HepG2 (cell line): ENCODE data around the gene DDAH2. TPM values are rescaled to one million over a fixed set of nuclear protein-coding genes. Genes with fewer than 3 reads are reported as not detected.
A peak's percentile ranks its signal among the peaks of the same experiment; 100 is the strongest.

Source experiments
- BATF2 ChIP-seq: sonication (generic); formaldehyde crosslinking; IDR thresholded peaks from 2 replicates; pipeline ENCODE4 v1.8.0; 2022; ENCODE audit warnings: mild to moderate bottlenecking, missing genetic modification reagents, moderate library complexity
- BCL3 ChIP-seq: sonication (generic); formaldehyde crosslinking; IDR thresholded peaks from 2 replicates; pipeline ENCODE4 v1.5.1; 2020; ENCODE audit warnings: mild to moderate bottlenecking, missing genetic modification reagents, moderate library complexity
- ETV6 ChIP-seq: sonication (generic); formaldehyde crosslinking; conservative IDR thresholded peaks from 2 replicates; pipeline ENCODE4 v1.4.0; 2020; ENCODE audit warnings: missing genetic modification reagents
- HNRNPH1 ChIP-seq: fragments of 200-400 bp; formaldehyde crosslinking; optimal IDR thresholded peaks from 2 replicates; pipeline ENCODE3; 2017; ENCODE audit warnings: mild to moderate bottlenecking, low read depth, low read length
- KMT2B ChIP-seq: IDR thresholded peaks from 2 replicates; pipeline ENCODE4 v1.6.1; 2016; ENCODE audit warnings: missing genetic modification reagents, missing compliant biosample characterization
- MED1 ChIP-seq: sonication (generic); formaldehyde crosslinking; IDR thresholded peaks from 2 replicates; pipeline ENCODE4 v1.4.0; 2020; ENCODE audit warnings: missing genetic modification reagents
- MXD4 ChIP-seq: IDR thresholded peaks from 2 replicates; pipeline ENCODE4 v1.6.1; 2016; ENCODE audit warnings: mild to moderate bottlenecking, missing biosample characterization, missing genetic modification reagents
- NFE2L1 ChIP-seq: sonication (generic); formaldehyde crosslinking; IDR thresholded peaks from 2 replicates; pipeline ENCODE4 v1.4.0; 2020; ENCODE audit warnings: missing genetic modification reagents, mild to moderate bottlenecking, borderline replicate concordance
- PRDM10 ChIP-seq: sonication (generic); formaldehyde crosslinking; IDR thresholded peaks from 2 replicates; pipeline ENCODE4 v1.4.0; 2020; ENCODE audit warnings: low read depth, missing genetic modification reagents
- RBAK ChIP-seq: sonication (generic); formaldehyde crosslinking; IDR thresholded peaks from 2 replicates; pipeline ENCODE4 v1.5.1; 2020; ENCODE audit warnings: mild to moderate bottlenecking, missing genetic modification reagents
- SMAD1 ChIP-seq: sonication (generic); formaldehyde crosslinking; IDR thresholded peaks from 2 replicates; pipeline ENCODE4 v1.4.0; 2020; ENCODE audit warnings: missing genetic modification reagents, low read depth, mild to moderate bottlenecking, borderline replicate concordance
- SOX6 ChIP-seq, 2 experiments: fragments of 450-650 bp in 1 of 2; sonication (generic) in 1 of 2; formaldehyde crosslinking in 1 of 2; IDR thresholded peaks; 2 replicates each; pipeline versions ENCODE4 v1.4.0 to v1.6.1; 2017 to 2020; ENCODE audit warnings: antibody characterized with exemption in 1 of 2, mild to moderate bottlenecking in 1 of 2, missing genetic modification reagents in 1 of 2
- TCF12 ChIP-seq, 2 experiments: fragments of 450-650 bp in 1 of 2; sonication (generic) in 1 of 2; formaldehyde crosslinking in 1 of 2; IDR thresholded peaks; 2 replicates each; pipeline versions ENCODE4 v1.6.1 to v1.8.0; 2017 to 2022; ENCODE audit warnings: antibody characterized with exemption in 1 of 2, mild to moderate bottlenecking in 1 of 2, missing genetic modification reagents in 1 of 2, moderate library complexity in 1 of 2
- UBTF ChIP-seq: sonication (generic); formaldehyde crosslinking; IDR thresholded peaks from 2 replicates; pipeline ENCODE4 v1.4.0; 2020; ENCODE audit warnings: mild to moderate bottlenecking, missing genetic modification reagents
- ZNF17 ChIP-seq: sonication (generic); formaldehyde crosslinking; IDR thresholded peaks from 2 replicates; pipeline ENCODE4 v1.5.0; 2020; ENCODE audit warnings: mild to moderate bottlenecking, missing genetic modification reagents
- ZNF382 ChIP-seq: sonication (generic); formaldehyde crosslinking; IDR thresholded peaks from 2 replicates; pipeline ENCODE4 v1.5.0; 2020; ENCODE audit warnings: missing genetic modification reagents, mild to moderate bottlenecking, borderline replicate concordance
- ZNF512B ChIP-seq: sonication (generic); formaldehyde crosslinking; IDR thresholded peaks from 2 replicates; pipeline ENCODE4 v1.5.1; 2020; ENCODE audit warnings: missing genetic modification reagents, mild to moderate bottlenecking, borderline replicate concordance
- polyA plus RNA-seq, 8 experiments: library from polyadenylated mRNA; depleted of rRNA in 3 of 8; stranded (reverse) in 7 of 8; unstranded in 1 of 8; fragments of >200 nt; fragmentation: Illumina TruSeq in 4 of 8; extraction: Trizol in 4 of 8; gene quantifications; 2 replicates each; pipeline versions ENCODE4 v1.2.1 to v1.2.3, GENCODE V29; 2011 to 2016; ENCODE audit warnings: low read depth in 4 of 8, missing spikeins in 1 of 8, mixed read lengths in 1 of 8; ENCODE audit not compliant: insufficient read depth in 1 of 8
- total RNA-seq, 5 experiments: library from RNA; depleted of rRNA; stranded (reverse); fragments of >200 nt; fragmentation: Illumina TruSeq; extraction: Trizol; gene quantifications; 2 replicates each; pipeline ENCODE4 v1.2.3, GENCODE V29; 2016; ENCODE audit warnings: low read depth in 1 of 5

DDAH2 gene
- total and polyA plus RNA-seq, 2 of the 13 experiments (the other 11 are each of a cell fraction or from before 2014, with no cell fraction given), result 16.4 to 21.1 TPM

GRCh38 chr6:31736021-31736767, 7.1 kb upstream of the DDAH2 start, which contains the start of gene CLIC1 (continued):
- TF ChIP-seq HNRNPH1 (peak; percentile 92), MED1 (CRISPR knock-in tag) (peak; percentile 84), TCF12 (IDR thresholded peaks at IDR 0.05) (no peak), TCF12 (CRISPR knock-in tag; IDR thresholded peaks at IDR 0.05) (no peak), ZNF17 (CRISPR knock-in tag) (no peak), BCL3 (CRISPR knock-in tag) (peak; percentile 76; the same call in 1 of the 2 replicates), UBTF (peak; percentile 64), MXD4 (CRISPR knock-in tag) (peak; percentile 73), RBAK (CRISPR knock-in tag) (no peak), BATF2 (CRISPR knock-in tag) (no peak), KMT2B (CRISPR knock-in tag) (peak; percentile 55; the same call in 1 of the 2 replicates), SOX6 (IDR thresholded peaks at IDR 0.05) (no peak), SOX6 (CRISPR knock-in tag; IDR thresholded peaks at IDR 0.05) (peak; percentile 35), ZNF512B (CRISPR knock-in tag) (no peak), SMAD1 (no peak; the same call in 1 of the 2 replicates), PRDM10 (CRISPR knock-in tag) (peak; percentile 96), ETV6 (CRISPR knock-in tag) (peak; percentile 83), ZNF382 (CRISPR knock-in tag) (no peak), NFE2L1 (CRISPR knock-in tag) (peak; percentile 66; the same call in 1 of the 2 replicates)
